NOMO-1 treated with DMSO at 0.1 percent for 48 hours (cell line): ENCODE results near the gene MND1.

Source experiments
- DNase-seq: peaks from one replicate; lab custom pipeline; 2025; ENCODE audit not compliant: unreplicated experiment; lab: John Stamatoyannopoulos, UW

Gene MND1

GRCh38 chr4:153344131-153345011, at the start of gene MND1:
Gene MND1, plus strand, starts transcription at chr4:153344688. Its CDS starts 50 bp downstream, at chr4:153344738.
- DNase-seq: peak; percentile 81

DNA sequence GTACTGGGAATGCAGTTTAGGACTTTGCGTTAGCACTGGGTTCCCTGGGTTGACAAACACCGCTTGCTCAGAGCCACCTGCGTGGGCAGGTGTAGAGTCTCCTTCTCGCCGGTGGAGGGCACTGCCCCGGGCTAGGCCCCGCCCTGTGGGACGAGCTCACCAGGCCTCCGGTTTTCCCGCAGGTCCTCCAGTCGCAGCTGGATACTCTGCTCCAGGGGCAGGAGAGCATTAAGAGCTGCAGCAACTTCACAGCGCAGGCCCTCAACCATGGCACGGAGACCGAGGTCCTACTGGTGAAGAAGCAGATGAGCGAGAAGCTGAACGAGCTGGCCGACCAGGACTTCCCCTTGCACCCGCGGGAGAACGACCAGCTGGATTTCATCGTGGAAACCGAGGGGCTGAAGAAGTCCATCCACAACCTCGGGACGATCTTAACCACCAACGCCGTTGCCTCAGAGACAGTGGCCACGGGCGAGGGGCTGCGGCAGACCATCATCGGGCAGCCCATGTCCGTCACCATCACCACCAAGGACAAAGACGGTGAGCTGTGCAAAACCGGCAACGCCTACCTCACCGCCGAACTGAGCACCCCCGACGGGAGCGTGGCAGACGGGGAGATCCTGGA, 49.2 kb upstream of the MND1 start:
- no peak for DNase-seq

DNA sequence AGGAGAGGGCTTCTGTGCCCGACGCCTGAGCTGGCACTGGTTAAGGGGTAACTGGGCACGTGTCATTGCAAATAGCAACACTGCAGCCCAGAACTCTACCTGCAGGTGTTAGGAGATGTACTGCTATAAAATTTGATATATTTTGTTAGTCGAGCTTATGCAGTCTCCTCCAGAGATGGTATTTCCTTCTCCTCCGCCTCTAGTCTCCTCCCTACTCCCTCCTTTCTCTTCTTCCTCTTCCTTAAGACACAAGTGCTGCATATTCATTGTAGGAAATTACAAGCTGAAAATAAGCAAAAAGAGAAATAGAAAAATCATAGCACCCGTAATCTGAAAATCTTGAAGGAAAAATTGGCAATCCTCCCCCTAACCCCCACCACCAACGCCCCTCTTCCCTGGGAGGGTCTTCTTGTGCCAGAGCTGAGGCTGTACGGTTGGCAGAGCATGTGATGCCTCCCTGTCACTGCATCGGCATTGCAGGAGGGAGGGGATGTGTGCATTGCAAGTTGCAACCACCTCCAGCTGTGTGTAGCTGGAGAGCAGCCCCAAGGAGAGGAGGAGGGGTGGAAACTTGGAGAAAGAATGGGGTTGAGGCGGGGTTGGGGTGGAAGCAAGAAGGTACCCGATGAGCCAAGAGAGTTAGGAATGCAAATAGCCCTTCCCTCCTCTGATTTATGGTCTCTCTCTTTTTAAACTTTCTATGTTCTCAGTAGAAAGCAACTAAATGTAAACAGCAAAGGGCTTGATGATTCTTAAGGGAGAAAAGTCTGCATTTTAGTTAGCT, 48.3 kb upstream of the MND1 start:
- no peak for DNase-seq

GRCh38 chr4:153297116-153297515, 47.4 kb upstream of the MND1 start:
- no peak for DNase-seq

DNA sequence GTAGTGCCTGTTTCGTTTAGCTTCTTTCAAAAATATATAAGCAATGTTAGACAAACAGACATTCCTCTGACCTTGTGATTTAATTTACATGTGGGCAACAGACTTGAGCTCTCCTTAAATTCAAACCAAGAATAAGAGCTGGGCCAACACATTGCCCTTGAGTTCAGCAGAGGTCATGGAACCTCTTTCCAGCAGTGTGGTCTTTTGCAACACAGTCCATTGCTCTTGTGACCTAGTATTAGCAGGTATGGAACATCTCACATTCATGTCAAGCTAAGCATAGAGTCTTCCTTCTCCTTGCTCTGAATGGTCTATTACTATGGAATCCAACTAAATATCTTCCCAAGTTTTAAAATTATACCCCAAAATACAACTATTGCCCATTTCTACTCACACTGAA, 33.7 kb upstream of the MND1 start:
- DNase-seq: no peak

GRCh38 chr4:153314915-153315314, 29.6 kb upstream of the MND1 start:
- no peak for DNase-seq

- DNase-seq: no peak
Observed at GRCh38 chr4:153318696-153319320, 25.7 kb upstream of the MND1 start.

DNA sequence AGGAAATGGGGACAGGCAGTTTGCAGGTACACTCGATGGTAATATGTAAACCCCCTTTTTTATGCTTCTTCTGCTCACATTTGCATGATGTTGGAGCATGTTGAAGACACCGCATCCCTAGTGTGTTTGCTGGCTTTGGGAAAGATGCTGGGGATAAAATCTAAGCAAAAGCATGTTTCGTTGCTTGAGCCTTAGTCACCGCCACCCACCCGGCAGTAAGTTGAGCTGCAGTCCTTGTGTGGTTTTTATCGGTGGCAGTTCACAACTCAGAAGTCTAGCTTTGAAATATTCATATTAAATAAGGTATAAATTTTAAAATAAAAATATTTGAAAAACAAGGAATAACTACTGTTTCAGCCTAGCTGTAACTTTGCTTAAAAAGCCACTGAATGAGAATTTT, 21.7 kb upstream of the MND1 start:
- DNase-seq: no peak

DNA sequence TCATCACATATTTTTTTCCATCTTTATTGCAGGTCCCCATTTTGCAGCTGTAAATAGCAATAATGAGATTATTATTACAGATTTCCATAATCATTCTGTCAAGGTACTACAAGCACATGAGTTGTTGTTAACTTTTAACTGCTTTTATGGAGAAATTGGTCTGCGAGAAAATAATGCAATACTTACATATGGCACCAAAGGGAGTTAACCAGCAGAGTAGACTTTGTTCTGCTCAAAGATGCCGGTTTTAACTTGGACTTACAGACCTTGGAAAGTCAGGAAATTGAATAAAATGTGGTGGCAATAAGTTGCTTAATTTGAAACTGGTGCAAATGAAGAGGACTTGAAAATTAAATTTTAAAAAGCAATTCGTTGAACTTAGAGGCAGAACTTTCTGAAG, 20.4 kb upstream of the MND1 start:
- no peak for DNase-seq

GRCh38 chr4:153325558-153325957, 18.9 kb upstream of the MND1 start:
- DNase-seq: no peak

DNA sequence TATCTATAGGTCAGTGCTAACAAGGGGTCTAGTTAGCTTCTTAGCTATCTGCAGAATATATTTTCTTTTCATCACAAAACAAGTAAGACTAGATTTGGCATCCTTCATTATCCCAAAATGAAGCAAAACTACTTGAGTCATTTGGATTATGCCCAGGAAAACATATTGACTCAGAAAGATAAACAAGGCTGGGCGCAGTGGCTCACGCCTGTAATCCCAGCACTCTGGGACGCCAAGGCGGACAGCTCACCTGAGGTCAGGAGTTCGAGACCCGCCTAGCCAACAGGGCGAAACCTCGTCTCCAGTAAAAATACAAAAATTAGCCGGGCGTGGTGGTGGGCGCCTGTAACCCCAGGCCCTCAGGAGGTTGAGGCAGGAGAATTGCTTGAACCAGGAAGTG, 18.0 kb upstream of the MND1 start:
- DNase-seq: no peak

DNA sequence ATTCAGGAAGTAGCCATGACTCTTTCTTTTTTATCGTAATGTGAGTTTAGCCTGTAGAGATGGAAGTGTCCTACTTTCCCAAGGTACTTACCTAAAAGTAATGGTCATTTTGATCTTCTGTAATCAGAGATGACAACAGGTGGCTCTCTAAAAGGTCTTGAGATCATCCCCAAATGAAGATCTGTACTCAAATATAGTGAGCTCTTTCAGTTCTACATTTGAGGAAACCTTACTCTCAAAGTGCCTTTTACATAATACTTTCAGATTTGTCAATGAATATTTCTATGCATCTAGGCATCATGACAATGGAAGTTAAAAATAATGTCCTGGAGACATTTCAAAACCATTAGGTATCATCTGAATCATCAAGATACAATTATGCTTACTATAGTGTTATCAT, 17.2 kb upstream of the MND1 start:
- no peak for DNase-seq

- no peak for DNase-seq
Observed at GRCh38 chr4:153332936-153333335, 11.6 kb upstream of the MND1 start.

- no peak for DNase-seq
Observed at GRCh38 chr4:153333874-153334273, 10.6 kb upstream of the MND1 start.

DNA sequence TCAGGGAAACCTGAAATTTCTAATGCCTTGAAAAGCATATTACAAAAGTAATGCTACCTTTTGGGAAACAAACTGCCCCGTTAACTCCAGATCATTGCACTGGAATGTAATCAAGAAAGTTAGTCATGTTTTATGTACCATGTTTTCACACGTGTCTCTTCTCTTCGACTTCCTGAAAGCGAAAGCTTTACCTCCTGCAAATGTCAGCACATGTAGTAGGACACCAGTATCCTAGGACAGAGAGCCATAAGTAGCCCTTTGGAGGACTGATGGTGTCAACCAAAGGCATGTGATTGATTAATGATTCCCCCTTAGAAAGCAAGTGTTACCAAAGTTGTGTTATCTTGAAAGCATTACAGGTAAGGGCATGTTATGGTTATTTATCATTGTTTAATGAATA, 8.8 kb upstream of the MND1 start:
- DNase-seq: no peak

GRCh38 chr4:153337686-153338085, 6.8 kb upstream of the MND1 start:
- DNase-seq: no peak

DNA sequence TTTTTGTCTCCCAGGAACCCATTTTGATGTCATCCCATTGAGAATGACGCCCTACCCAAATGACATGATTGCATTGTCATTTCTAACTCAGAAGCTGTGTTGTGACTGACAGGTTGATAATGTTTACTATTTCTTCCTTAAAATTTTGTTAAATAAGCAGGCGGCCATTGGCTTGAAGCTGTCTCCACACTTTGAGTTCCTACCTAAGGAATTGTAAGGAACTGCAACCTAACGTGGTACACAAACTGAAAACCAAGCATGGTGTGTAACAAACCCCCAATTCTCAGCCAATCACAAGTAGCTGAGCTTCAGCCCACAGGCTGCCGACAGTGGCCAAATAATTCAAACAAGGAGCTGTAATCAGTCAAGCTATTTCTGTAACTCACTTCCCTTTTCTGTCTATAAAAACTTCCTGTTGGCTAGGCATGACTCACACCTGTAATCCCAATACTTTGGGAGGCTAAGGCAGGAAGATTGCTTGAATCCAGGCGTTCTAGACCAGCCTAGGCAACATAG, 2.9 kb upstream of the MND1 start:
- peak; percentile 87 for DNase-seq

- no peak for DNase-seq
Observed at GRCh38 chr4:153342751-153343552, 1.5 kb upstream of the MND1 start.

- DNase-seq: peak; percentile 61
Observed at GRCh38 chr4:153345012-153345981, 809 bp downstream of the MND1 start.
